Upper lobe of right lung (tissue), 1 donor: ENCODE measurements around the gene ZNF219. TPM values are rescaled to one million over a fixed set of nuclear protein-coding genes. Genes with fewer than 3 reads are reported as not detected.

Source experiments
- ATAC-seq: fragments of 200-7000 bp; cut with Tn5 transposase; one replicate; pipeline ENCODE4 v1.9.1; 2020; ENCODE audit warnings: mild to moderate bottlenecking, moderate library complexity
- DNase-seq: peaks from one replicate; pipeline ENCODE4 v3.0.0-alpha.2; 2020
- H3K27ac ChIP-seq: fragments of 200-600 bp; one replicate; pipeline ENCODE4 v1.8.0; 2022
- H3K27me3 ChIP-seq: fragments of 200-600 bp; one replicate; pipeline ENCODE4 v1.8.0; 2022; ENCODE audit warnings: mild to moderate bottlenecking
- H3K36me3 ChIP-seq: fragments of 200-600 bp; one replicate; pipeline ENCODE4 v1.8.0; 2022
- H3K4me1 ChIP-seq: fragments of 200-600 bp; one replicate; pipeline ENCODE4 v1.8.0; 2022
- H3K4me3 ChIP-seq: fragments of 200-600 bp; one replicate; pipeline ENCODE4 v1.8.0; 2022; ENCODE audit warnings: mild to moderate bottlenecking
- H3K9me3 ChIP-seq: fragments of 200-600 bp; one replicate; pipeline ENCODE4 v1.8.0; 2022
- CTCF ChIP-seq: fragments of 200-600 bp; IDR thresholded peaks from one replicate; pipeline ENCODE4 v1.8.0; 2022; ENCODE audit warnings: antibody characterized with exemption
- intact Hi-C: fragments of 100-400 bp; cut with DNase I; formaldehyde crosslinking; loops from one replicate; pipeline ENCODE4 v1.11.0; 2022
- total RNA-seq: library from RNA; stranded (reverse); fragmentation: NEBNext Ultra II Directional; extraction: Animal tissue kit (Norgen Biotek cat#: 25700); gene quantifications from one replicate; pipeline ENCODE4 v1.2.1, GENCODE V29; 2021
- donor health status: DM: no; HTN: yes; CAD: no; lungs with severe emphysema.

Gene ZNF219
- total RNA-seq, 1 donor from 2014 or later = 52.8 TPM

- Histone ChIP-seq H3K4me3 (peak overlapping the region; percentile 70), H3K36me3 (peaks cover 18% of the 10 kb centered on the region), H3K27me3 (no peaks in the 10 kb centered on the region), H3K4me1 (peaks cover 26% of the 10 kb centered on the region), H3K9me3 (no peaks in the 10 kb centered on the region), H3K27ac (peak overlapping the region; percentile 65)
- ATAC-seq (no peak), DNase-seq (no peak)
- no peak for TF ChIP-seq CTCF
- intact Hi-C loops = no loop called here
These were observed 26.4 kb downstream of the ZNF219 start for GRCh38 chr14:21072031-21072473.

DNA sequence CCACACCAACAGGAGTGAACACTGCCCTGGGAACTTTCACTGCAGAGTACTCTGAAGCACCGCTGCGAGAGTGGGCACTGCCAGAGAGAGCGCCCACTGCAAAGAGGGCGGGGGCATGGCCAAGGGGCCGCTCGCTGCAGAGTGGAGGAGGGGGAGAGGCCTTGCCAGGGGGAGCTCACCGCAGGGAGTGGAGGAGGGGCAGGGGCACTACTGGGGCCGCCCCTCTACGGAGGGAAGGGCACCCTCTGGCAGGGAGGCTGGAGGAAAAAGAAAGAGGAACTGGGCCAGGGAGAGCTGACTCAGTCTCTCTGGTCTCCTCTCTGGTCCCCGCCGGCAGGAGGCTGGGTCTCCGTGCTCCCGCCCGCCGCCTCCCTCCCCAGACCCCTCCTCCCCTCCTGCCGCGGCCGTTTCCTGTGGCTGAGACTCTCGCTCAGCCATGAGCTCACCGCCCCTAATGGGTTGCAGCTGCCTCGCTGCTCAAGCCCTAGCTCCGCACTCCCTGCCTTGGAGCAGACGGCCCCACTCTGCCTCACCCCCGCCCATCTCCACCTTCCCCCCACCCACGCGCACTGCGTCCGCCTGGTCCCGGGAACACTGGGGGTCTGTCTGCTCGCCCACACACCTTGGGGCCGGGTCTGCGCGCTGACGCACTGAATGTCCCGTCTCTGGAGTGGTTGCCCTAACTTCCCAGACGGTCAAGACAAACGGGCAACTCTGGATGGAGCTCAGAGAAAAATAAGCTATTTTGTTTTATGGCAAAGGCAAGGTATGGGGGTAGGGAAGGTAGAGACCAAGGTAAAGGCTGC lies 27.0 kb downstream of the ZNF219 start:
- peak; percentile 87 for DNase-seq
- Histone ChIP-seq H3K36me3 (peaks cover 13% of the 10 kb centered on the region), H3K4me3 (peak overlapping the region; percentile 70), H3K9me3 (no peaks in the 10 kb centered on the region), H3K27ac (peak overlapping the region; percentile 65), H3K27me3 (no peaks in the 10 kb centered on the region), H3K4me1 (peaks cover 26% of the 10 kb centered on the region)
- intact Hi-C loops = no loop called here
- ATAC-seq = peak; percentile 71
- TF ChIP-seq CTCF = peak; percentile 4

DNA sequence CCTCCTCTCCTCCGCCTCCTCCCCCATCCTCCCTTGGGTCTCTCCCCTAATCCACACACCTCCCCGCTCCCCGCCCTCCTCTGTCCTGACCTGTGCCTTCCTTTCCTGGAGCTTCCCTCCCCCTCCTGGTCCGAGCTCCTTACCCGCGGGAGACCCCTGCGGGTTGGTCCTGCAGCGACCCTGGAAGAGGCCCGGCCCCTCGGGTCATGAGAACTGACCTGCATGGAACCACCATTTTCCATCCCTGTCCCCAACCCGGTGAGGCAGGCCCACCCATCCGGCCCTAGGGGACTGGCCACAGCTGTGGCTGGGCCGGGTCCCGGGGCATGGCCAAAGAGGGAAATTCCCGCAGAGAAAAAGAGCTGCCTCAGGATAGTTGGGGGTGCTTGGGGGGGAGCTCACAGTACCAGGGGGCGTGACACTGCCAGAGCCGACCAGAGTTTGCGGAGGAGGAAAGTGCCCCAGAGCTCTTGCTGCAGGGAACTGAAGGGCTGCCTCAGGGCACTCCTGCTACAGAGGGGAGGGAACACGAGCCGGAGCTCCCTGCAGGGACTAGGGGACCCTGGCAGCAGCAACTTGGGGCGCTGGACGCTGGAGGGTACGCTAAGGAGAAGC lies 27.7 kb downstream of the ZNF219 start:
- H3K4me1 ChIP-seq = peaks cover 26% of the 10 kb centered on the region
- TF ChIP-seq CTCF = no peak
- peak overlapping the region; percentile 70 for H3K4me3 ChIP-seq
- DNase-seq (no peak), ATAC-seq (peak; percentile 32)
- H3K27me3 ChIP-seq = no peaks in the 10 kb centered on the region
- peak overlapping the region; percentile 65 for H3K27ac ChIP-seq
- intact Hi-C loops = no loop called here
- peaks cover 6% of the 10 kb centered on the region for H3K36me3 ChIP-seq
- no peaks in the 10 kb centered on the region for H3K9me3 ChIP-seq

- Histone ChIP-seq H3K36me3 (no peaks in the 10 kb centered on the region), H3K4me1 (peaks cover 26% of the 10 kb centered on the region), H3K27ac (peak within 1 kb of the TSS; percentile 65), H3K9me3 (no peaks in the 10 kb centered on the region), H3K4me3 (peak within 1 kb of the TSS; percentile 70), H3K27me3 (no peaks in the 10 kb centered on the region)
- peak; percentile 80 for ATAC-seq
- intact Hi-C loops = no loop called here
- TF ChIP-seq CTCF = no peak
- DNase-seq = peak; percentile 85
These were observed 28.3 kb downstream of the ZNF219 start, which contains the start of gene ARHGEF40 for GRCh38 chr14:21070083-21070609. Gene ARHGEF40, plus strand, starts transcription at chr14:21070304. Its CDS starts 93 bp downstream, at chr14:21070397.

GRCh38 chr14:21069388-21070082 lies 28.9 kb downstream of the ZNF219 start:
- no peak for TF ChIP-seq CTCF
- Histone ChIP-seq H3K4me1 (peaks cover 26% of the 10 kb centered on the region), H3K9me3 (no peaks in the 10 kb centered on the region), H3K36me3 (no peaks in the 10 kb centered on the region), H3K4me3 (peak overlapping the region; percentile 70), H3K27me3 (no peaks in the 10 kb centered on the region), H3K27ac (peak overlapping the region; percentile 65)
- ATAC-seq (no peak), DNase-seq (peak; percentile 72)
- intact Hi-C loops = no loop called here
